Smooth muscle cell (in vitro differentiated cells): ENCODE results near the gene ELK4. TPM values are rescaled to one million over a fixed set of nuclear protein-coding genes. Genes with fewer than 3 reads are reported as not detected.
"Not testable (repeated sequence)": the region's sequence is repeated elsewhere in the genome, so short reads cannot be mapped to it uniquely, and the experiment has no call there.

Experiments
- DNase-seq: peaks from one replicate; lab custom pipeline; 2025; ENCODE audit not compliant: unreplicated experiment; lab: John Stamatoyannopoulos, UW
- H2AFZ ChIP-seq: fragments of 200-600 bp; sonication (generic); 2 replicates; pipeline ENCODE4 v1.6.0; 2016; ENCODE audit warnings: antibody characterized with exemption, low read depth, mild to moderate bottlenecking
- H3F3A ChIP-seq: fragments of 200-600 bp; sonication (generic); 2 replicates; pipeline ENCODE4 v1.6.0; 2017; ENCODE audit warnings: antibody characterized with exemption, low read depth
- H3K27ac ChIP-seq: fragments of 200-600 bp; sonication (generic); 2 replicates; pipeline ENCODE4 v1.5.1; 2016; ENCODE audit warnings: low read depth, mild to moderate bottlenecking
- H3K27me3 ChIP-seq: fragments of 200-600 bp; sonication (generic); 2 replicates; pipeline ENCODE4 v1.6.1; 2016; ENCODE audit warnings: low read depth, mild to moderate bottlenecking
- H3K36me3 ChIP-seq: fragments of 200-600 bp; sonication (generic); 2 replicates; pipeline ENCODE4 v1.5.1; 2016; ENCODE audit warnings: low read depth
- H3K4me1 ChIP-seq: fragments of 200-600 bp; sonication (generic); 2 replicates; pipeline ENCODE4 v1.5.1; 2016; ENCODE audit warnings: low read depth
- H3K4me2 ChIP-seq: fragments of 200-600 bp; sonication (generic); 2 replicates; pipeline ENCODE4 v1.6.0; 2016; ENCODE audit warnings: mild to moderate bottlenecking
- H3K4me3 ChIP-seq: fragments of 200-600 bp; sonication (generic); 2 replicates; pipeline ENCODE4 v1.5.1; 2016; ENCODE audit warnings: mild to moderate bottlenecking
- H3K79me2 ChIP-seq: fragments of 200-600 bp; sonication (generic); 2 replicates; pipeline ENCODE4 v1.6.0; 2016; ENCODE audit warnings: low read depth, mild to moderate bottlenecking
- H3K9ac ChIP-seq: fragments of 200-600 bp; sonication (generic); 2 replicates; pipeline ENCODE4 v1.6.0; 2016; ENCODE audit warnings: low read depth
- H3K9me3 ChIP-seq: fragments of 200-600 bp; sonication (generic); replicated peaks from 2 replicates; pipeline ENCODE4 v1.5.1; 2016; ENCODE audit warnings: low read depth
- H4K20me1 ChIP-seq: fragments of 200-600 bp; sonication (generic); 2 replicates; pipeline ENCODE4 v1.6.0; 2016; ENCODE audit warnings: low read depth
- CTCF ChIP-seq: fragments of 200-600 bp; sonication (generic); IDR thresholded peaks from 2 replicates; pipeline ENCODE4 v1.5.1; 2017; ENCODE audit warnings: borderline replicate concordance, mild to moderate bottlenecking, antibody characterized with exemption; ENCODE audit not compliant: insufficient read depth, poor library complexity, severe bottlenecking
- WGBS: methylation state at CpG from one replicate; pipeline ENCODE4 v1.1.7; 2016; ENCODE audit warnings: low lambda C conversion rate; 5-methylcytosine and 5-hydroxymethylcytosine counted together
- polyA plus RNA-seq: library from polyadenylated mRNA; unstranded; fragments of >200 nt; fragmentation: Nextera tagmentation; extraction: Ambion mirVana; gene quantifications from 2 replicates; pipeline ENCODE4 v1.2.1, GENCODE V29; 2016
- total RNA-seq: library from RNA; depleted of rRNA; stranded (reverse); fragments of >200 nt; gene quantifications from 2 replicates; pipeline ENCODE4 v1.2.3, GENCODE V29; 2014

The ELK4 gene
- total and polyA plus RNA-seq, 2 experiments from 2014 or later, result 3.7 to 15.5 TPM

DNA sequence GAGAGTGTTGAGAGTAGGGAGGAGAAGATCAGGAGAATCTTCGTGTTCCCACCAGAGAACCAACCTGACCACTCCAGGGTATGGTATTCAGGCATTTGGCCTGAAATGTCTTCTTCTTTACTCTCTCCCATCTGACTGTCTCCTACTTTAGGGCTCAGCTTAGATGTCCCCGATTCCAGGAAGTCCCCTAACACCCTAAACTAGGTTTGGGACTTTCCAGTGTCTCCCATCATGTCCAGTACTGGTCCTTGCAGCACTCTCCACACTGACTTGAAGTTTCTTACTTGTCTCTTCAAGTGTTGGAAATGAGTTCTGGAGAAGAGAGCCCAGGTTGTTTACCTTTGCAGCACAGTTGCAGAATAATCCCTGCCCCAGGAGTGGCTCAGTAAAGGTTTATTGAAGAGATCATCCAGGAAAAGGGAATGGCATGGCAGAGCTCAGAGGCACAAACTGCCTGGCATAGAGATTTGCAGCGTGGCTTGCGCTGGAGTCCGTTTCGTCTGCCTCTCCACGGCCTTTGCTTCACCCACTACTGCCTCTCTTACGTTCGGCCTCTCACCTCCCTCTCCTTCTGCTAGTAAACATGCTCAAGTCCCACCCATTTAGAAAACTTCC lies 6.2 kb upstream of the ELK4 start:
- Histone ChIP-seq H3K36me3 (no peaks in the 10 kb centered on the region), H3K27me3 (no peaks in the 10 kb centered on the region), H3K27ac (no peak overlapping the region), H3K4me3 (no peak overlapping the region), H3K79me2 (no peaks in the 10 kb centered on the region), H3K9ac (no peak overlapping the region), H3F3A (no peaks in the 10 kb centered on the region), H3K9me3 (no peaks in the 10 kb centered on the region), H4K20me1 (no peaks in the 10 kb centered on the region), H3K4me2 (no peak overlapping the region), H2AFZ (no peak overlapping the region), H3K4me1 (no peaks in the 10 kb centered on the region)
- 95% methylated on average over 9 of the region's 9 CpGs for WGBS
- TF ChIP-seq CTCF, result no peak
- no peak for DNase-seq

DNA sequence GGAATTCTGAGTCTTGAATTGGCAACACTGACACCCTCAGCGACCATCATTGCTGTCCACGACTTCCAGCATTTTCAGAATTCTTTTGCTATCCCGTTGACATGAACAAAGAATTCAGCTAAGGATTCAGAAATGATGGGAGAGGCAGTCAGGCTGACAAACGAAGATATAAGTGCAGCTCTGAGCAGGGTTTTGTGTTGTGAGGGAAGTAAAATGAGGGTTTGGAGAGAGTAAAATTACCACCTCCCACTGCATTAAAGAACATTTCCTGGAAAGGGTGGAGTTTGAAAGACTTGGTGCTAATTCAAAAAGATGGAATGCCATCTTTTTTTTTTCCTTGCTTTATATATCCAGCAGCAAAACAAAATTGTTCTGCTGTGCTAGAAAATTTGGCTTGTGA lies 4.9 kb upstream of the ELK4 start:
- H3K4me1 ChIP-seq, result no peaks in the 10 kb centered on the region
- WGBS, result 41% methylated on average over 4 of the region's 4 CpGs
- no peak overlapping the region for H3K4me2 ChIP-seq
- H3K9me3 ChIP-seq, result no peaks in the 10 kb centered on the region
- no peaks in the 10 kb centered on the region for H3K27me3 ChIP-seq
- no peak overlapping the region for H3K9ac ChIP-seq
- H2AFZ ChIP-seq, result no peak overlapping the region
- no peak overlapping the region for H3K27ac ChIP-seq
- no peak overlapping the region for H3K4me3 ChIP-seq
- H3K36me3 ChIP-seq, result no peaks in the 10 kb centered on the region
- no peaks in the 10 kb centered on the region for H3K79me2 ChIP-seq
- no peaks in the 10 kb centered on the region for H3F3A ChIP-seq
- no peak for DNase-seq
- no peaks in the 10 kb centered on the region for H4K20me1 ChIP-seq
- TF ChIP-seq CTCF, result no peak

DNA sequence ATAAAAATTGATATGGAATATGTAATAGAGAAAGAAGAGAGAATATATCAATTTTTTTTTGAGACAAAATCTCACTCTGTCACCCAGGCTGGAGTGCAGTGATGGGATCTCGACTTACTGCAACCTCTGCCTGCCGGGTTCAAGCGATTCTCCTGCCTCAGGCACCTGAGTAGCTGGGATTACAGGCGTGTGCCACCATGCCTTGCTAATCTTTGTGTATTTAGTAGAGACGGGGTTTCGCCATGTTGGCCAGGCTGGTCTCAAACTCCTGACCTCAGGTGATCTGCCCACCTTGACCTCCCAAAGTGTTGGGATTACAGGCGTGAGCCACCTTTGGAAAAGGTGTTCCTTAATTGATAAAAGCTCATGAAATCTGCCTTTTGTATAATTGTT lies 4.3 kb upstream of the ELK4 start:
- not testable (repeated sequence) for DNase-seq, H3K4me2 ChIP-seq, H2AFZ ChIP-seq, H3F3A ChIP-seq, H3K27me3 ChIP-seq, H3K9me3 ChIP-seq, H3K4me3 ChIP-seq, H3K27ac ChIP-seq, H3K36me3 ChIP-seq, H3K4me1 ChIP-seq, H3K9ac ChIP-seq, H4K20me1 ChIP-seq, H3K79me2 ChIP-seq
- 87% methylated on average over 7 of the region's 7 CpGs for WGBS

DNA sequence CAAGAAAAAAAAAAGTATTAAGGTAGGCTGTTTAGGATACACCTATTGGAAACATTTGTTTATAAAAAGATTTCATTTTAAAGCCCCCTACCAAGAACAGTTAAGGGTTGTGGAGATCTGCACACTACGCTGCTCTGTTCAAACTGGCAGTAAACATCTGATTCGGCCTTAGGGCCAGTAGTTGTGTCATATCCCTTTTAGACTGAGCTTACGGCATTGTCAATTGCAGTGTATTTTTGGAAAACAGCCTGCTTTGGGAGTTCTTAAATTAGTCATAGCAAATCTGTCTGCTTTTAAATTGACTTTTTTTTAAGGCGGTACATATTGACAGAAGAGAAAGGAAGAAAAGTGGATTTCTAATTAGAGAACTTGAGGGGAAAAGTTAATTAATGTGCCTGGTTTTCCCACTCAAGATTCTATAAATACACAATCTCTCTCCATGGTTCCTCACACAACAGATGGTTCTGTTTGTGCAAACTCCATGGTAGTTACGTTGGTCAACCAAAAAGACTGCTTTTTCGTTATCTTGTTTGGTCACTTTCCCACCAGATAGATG lies 1.7 kb upstream of the ELK4 start:
- no peak overlapping the region for H3K4me2 ChIP-seq
- no peaks in the 10 kb centered on the region for H3K9me3 ChIP-seq

More for the DNA sequence above, 1.7 kb upstream of the ELK4 start:
- H3K27ac ChIP-seq, result no peak overlapping the region
- TF ChIP-seq CTCF, result no peak
- no peak overlapping the region for H2AFZ ChIP-seq
- 68% methylated on average over 6 of the region's 6 CpGs for WGBS
- H3K9ac ChIP-seq, result no peak overlapping the region
- no peaks in the 10 kb centered on the region for H3K27me3 ChIP-seq
- H3K79me2 ChIP-seq, result peaks cover 24% of the 10 kb centered on the region
- no peak overlapping the region for H3K4me3 ChIP-seq
- no peaks in the 10 kb centered on the region for H3K36me3 ChIP-seq
- H3K4me1 ChIP-seq, result peaks cover 12% of the 10 kb centered on the region
- peaks cover 3% of the 10 kb centered on the region for H4K20me1 ChIP-seq
- no peaks in the 10 kb centered on the region for H3F3A ChIP-seq
- no peak for DNase-seq
